ENCODE measurements around the gene SDK2.

- TF ChIP-seq EZH2phosphoT487 (IDR thresholded peaks at IDR 0.05; ENCODE audit: low read depth, severe bottlenecking, unreplicated experiment): no peak
- no peak for TF ChIP-seq CTCF (IDR thresholded peaks at IDR 0.05; ENCODE audit: poor library complexity)
- TF ChIP-seq EZH2 (IDR thresholded peaks at IDR 0.05; ENCODE audit: borderline replicate concordance): no peak
Measured at GRCh38 chr17:73481676-73482075, 162.6 kb downstream of the SDK2 start.

Data from hepatocyte (in vitro differentiated cells).